Osteocyte (in vitro differentiated cells): ENCODE measurements around the gene PRTN3. TPM values are rescaled to one million over a fixed set of nuclear protein-coding genes. Genes with fewer than 3 reads are reported as not detected.
A peak's percentile ranks its signal among the peaks of the same experiment; 100 is the strongest.
"Not testable (repeated sequence)": the region's sequence is repeated elsewhere in the genome, so short reads cannot be mapped to it uniquely, and the experiment has no call there.

Experiments used
- DNase-seq: peaks from one replicate; pipeline ENCODE4 v3.0.0; 2021; ENCODE audit warnings: mixed read lengths; ENCODE audit not compliant: unreplicated experiment; ENCODE audit errors: extremely low spot score
- H3K27ac Mint-ChIP-seq: one replicate; pipeline ENCODE4 v1.8.0; 2021; ENCODE audit warnings: mild to moderate bottlenecking, mixed read lengths; ENCODE audit not compliant: unreplicated experiment
- H3K27me3 Mint-ChIP-seq: one replicate; pipeline ENCODE4 v1.8.0; 2021; ENCODE audit warnings: mixed read lengths; ENCODE audit not compliant: unreplicated experiment
- H3K36me3 Mint-ChIP-seq: one replicate; pipeline ENCODE4 v1.8.0; 2021; ENCODE audit warnings: mixed read lengths; ENCODE audit not compliant: unreplicated experiment
- H3K4me1 Mint-ChIP-seq: one replicate; pipeline ENCODE4 v1.8.0; 2021; ENCODE audit warnings: mixed read lengths; ENCODE audit not compliant: unreplicated experiment
- H3K4me3 Mint-ChIP-seq: one replicate; pipeline ENCODE4 v1.8.0; 2021; ENCODE audit warnings: mild to moderate bottlenecking, moderate library complexity, mixed read lengths; ENCODE audit not compliant: unreplicated experiment
- H3K9me3 Mint-ChIP-seq: one replicate; pipeline ENCODE4 v1.8.0; 2021; ENCODE audit warnings: mixed read lengths; ENCODE audit not compliant: unreplicated experiment
- total RNA-seq: library from RNA; stranded (reverse); gene quantifications from 2 replicates; pipeline ENCODE4 v1.2.1, GENCODE V29; 2021
- TF ChIP-seq, protein P1 (sequence below): fragments of 200-600 bp; sonication (generic); IDR thresholded peaks from 2 replicates; pipeline ENCODE4 v1.5.0; 2021; ENCODE audit warnings: antibody characterized with exemption, mild to moderate bottlenecking, moderate library complexity

PRTN3 gene
- total RNA-seq, 1 donor from 2014 or later, result not detected

GRCh38 chr19:816500-816857, 24.3 kb upstream of the PRTN3 start:
- Mint-ChIP-seq H3K27ac (no peak overlapping the region), H3K27me3 (no peaks in the 10 kb centered on the region), H3K36me3 (peaks cover 9% of the 10 kb centered on the region), H3K4me1 (no peaks in the 10 kb centered on the region), H3K9me3 (no peaks in the 10 kb centered on the region), H3K4me3 (no peak overlapping the region)
- TF ChIP-seq, protein P1, sequence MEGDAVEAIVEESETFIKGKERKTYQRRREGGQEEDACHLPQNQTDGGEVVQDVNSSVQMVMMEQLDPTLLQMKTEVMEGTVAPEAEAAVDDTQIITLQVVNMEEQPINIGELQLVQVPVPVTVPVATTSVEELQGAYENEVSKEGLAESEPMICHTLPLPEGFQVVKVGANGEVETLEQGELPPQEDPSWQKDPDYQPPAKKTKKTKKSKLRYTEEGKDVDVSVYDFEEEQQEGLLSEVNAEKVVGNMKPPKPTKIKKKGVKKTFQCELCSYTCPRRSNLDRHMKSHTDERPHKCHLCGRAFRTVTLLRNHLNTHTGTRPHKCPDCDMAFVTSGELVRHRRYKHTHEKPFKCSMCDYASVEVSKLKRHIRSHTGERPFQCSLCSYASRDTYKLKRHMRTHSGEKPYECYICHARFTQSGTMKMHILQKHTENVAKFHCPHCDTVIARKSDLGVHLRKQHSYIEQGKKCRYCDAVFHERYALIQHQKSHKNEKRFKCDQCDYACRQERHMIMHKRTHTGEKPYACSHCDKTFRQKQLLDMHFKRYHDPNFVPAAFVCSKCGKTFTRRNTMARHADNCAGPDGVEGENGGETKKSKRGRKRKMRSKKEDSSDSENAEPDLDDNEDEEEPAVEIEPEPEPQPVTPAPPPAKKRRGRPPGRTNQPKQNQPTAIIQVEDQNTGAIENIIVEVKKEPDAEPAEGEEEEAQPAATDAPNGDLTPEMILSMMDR, result no peak
- no peak for DNase-seq

DNA sequence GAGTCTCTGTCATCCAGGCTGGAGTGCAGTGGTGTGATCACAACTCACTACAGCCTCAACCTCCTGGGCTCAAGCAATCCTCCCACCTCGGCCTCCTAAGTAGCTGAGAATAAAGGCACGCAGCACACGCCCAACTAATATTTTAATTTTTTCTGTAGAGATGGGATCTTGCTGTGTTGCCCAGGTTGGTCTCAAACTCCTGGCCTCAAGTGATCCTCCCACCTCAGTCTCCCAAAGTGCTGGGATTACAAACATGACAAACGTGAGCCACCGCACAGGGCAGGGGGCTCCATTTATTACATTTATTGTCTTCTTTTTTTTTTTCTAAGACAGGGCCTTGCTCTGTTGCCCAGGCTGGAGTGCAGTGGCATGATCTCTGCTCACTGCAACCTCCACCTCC, 20.6 kb upstream of the PRTN3 start:
- H3K27ac Mint-ChIP-seq, H3K9me3 Mint-ChIP-seq, H3K36me3 Mint-ChIP-seq, H3K4me3 Mint-ChIP-seq, DNase-seq, H3K4me1 Mint-ChIP-seq, H3K27me3 Mint-ChIP-seq: not testable (repeated sequence)

GRCh38 chr19:821231-821824, 19.5 kb upstream of the PRTN3 start:
- Mint-ChIP-seq H3K9me3 (no peaks in the 10 kb centered on the region), H3K36me3 (no peaks in the 10 kb centered on the region), H3K27me3 (no peaks in the 10 kb centered on the region), H3K4me3 (peak overlapping the region; percentile 69), H3K4me1 (peaks cover 5% of the 10 kb centered on the region), H3K27ac (no peak overlapping the region)
- TF ChIP-seq, protein P1, result no peak
- no peak for DNase-seq

DNA sequence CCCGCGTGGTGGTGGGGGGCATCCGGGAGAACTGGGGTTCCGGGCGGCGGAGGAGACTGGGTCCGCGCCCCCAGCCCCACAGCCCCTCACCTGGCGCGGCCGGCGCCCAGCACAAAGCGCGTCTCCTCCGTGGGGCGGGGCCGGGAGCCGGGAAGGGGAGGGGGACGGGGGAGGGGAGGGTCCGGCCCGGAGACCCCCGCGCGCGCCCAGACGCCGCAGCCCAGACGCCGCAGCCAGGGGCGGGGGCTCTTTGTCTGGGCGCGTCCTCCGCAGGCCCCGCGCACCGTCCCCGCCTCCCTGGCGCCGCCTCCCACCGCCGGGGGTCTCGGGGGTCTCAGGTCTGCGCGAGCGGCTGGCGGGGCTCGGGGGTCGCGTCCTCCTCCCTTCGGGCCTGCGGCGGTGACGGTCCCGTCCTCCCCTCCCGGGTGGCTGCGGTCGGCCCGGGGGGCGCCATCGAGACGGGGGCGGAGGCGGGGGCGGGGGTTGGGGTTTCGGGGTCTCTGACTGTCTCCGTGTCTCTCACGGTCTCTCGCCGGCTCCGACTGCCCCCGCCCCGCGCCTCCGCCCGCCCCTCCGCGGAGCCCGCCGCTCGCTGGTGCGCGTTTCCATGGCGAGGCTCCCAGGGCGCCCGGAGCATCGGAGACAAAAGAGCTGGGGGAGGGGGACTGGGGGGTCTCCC, 18.8 kb upstream of the PRTN3 start, which contains the start of gene PLPPR3:
Gene PLPPR3, minus strand, starts transcription at position 131 of the 679 bp plus-strand sequence. CDS start 396 bp downstream, outside the sequence.
- H3K4me3 Mint-ChIP-seq, result peak within 1 kb of the TSS; percentile 69
- no peak within 1 kb of the TSS for H3K27ac Mint-ChIP-seq
- H3K27me3 Mint-ChIP-seq, result no peaks in the 10 kb centered on the region
- DNase-seq, result no peak
- H3K4me1 Mint-ChIP-seq, result peaks cover 5% of the 10 kb centered on the region
- TF ChIP-seq, protein P1, result no peak
- H3K9me3 Mint-ChIP-seq, result no peaks in the 10 kb centered on the region
- no peaks in the 10 kb centered on the region for H3K36me3 Mint-ChIP-seq

GRCh38 chr19:823565-824121, 17.2 kb upstream of the PRTN3 start:
- H3K4me3 Mint-ChIP-seq, result peak overlapping the region; percentile 52
- no peaks in the 10 kb centered on the region for H3K27me3 Mint-ChIP-seq
- H3K36me3 Mint-ChIP-seq, result no peaks in the 10 kb centered on the region
- DNase-seq, result no peak
- peaks cover 5% of the 10 kb centered on the region for H3K4me1 Mint-ChIP-seq
- no peak overlapping the region for H3K27ac Mint-ChIP-seq
- TF ChIP-seq, protein P1, result no peak
- H3K9me3 Mint-ChIP-seq, result no peaks in the 10 kb centered on the region
